OCI-LY7 (cell line): Measurements from ENCODE around the gene MUC12.

Experiments
- EZH2phosphoT487 ChIP-seq: fragments of 200-600 bp; sonication (generic); IDR thresholded peaks from 2 replicates; pipeline ENCODE4 v1.6.1; 2018; ENCODE audit warnings: low read depth, borderline replicate concordance, mild to moderate bottlenecking, mixed run types, antibody characterized with exemption, low read length, moderate library complexity, mixed read lengths
- TF ChIP-seq, protein P1 (sequence below): fragments of 200-600 bp; sonication (generic); conservative IDR thresholded peaks from 2 replicates; pipeline ENCODE4 v1.5.1; 2014; ENCODE audit warnings: mild to moderate bottlenecking, antibody characterized with exemption, low read length, moderate library complexity, mixed read lengths

DNA sequence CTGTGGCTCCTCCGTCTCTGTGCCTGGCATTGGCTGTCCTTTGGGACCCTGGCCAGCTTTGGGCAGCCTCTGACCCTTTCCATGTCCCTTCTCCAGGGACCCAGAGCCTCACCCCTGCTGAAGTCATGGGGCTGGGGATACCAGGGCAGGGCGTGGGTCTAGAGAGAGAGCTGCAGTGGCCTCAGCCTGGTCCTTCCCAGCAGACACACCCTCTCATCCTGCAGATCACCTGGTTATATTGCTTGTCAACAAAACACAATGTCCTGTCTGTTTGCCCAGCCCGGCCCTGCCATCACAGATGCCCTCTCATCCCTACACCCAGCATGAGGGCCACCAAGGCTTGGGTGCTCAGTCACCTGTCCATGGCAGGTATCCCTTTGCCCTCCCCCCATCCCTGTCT is 52.3 kb downstream of the MUC12 start:
- TF ChIP-seq, protein P1, sequence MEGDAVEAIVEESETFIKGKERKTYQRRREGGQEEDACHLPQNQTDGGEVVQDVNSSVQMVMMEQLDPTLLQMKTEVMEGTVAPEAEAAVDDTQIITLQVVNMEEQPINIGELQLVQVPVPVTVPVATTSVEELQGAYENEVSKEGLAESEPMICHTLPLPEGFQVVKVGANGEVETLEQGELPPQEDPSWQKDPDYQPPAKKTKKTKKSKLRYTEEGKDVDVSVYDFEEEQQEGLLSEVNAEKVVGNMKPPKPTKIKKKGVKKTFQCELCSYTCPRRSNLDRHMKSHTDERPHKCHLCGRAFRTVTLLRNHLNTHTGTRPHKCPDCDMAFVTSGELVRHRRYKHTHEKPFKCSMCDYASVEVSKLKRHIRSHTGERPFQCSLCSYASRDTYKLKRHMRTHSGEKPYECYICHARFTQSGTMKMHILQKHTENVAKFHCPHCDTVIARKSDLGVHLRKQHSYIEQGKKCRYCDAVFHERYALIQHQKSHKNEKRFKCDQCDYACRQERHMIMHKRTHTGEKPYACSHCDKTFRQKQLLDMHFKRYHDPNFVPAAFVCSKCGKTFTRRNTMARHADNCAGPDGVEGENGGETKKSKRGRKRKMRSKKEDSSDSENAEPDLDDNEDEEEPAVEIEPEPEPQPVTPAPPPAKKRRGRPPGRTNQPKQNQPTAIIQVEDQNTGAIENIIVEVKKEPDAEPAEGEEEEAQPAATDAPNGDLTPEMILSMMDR: no peak
- TF ChIP-seq EZH2phosphoT487: no peak
